SK-N-SH (cell line): Measurements from ENCODE around the gene STK16. TPM values are rescaled to one million over a fixed set of nuclear protein-coding genes. Genes with fewer than 3 reads are reported as not detected.
A peak's percentile ranks its signal among the peaks of the same experiment; 100 is the strongest.

Experiments
- CTCF ChIA-PET: fragments of 300-600, 350-600 bp; formaldehyde crosslinking; extraction: SDS; loops from one replicate; lab custom pipeline; 2021; lab: Yijun Ruan, JAX
- POLR2A ChIA-PET: fragments of 350-600 bp; sonication (Branson Sonifier 250); formaldehyde crosslinking; extraction: SDS; loops from one replicate; lab custom pipeline; 2020; ENCODE audit warnings: antibody characterized with exemption, inconsistent platforms; lab: Yijun Ruan, JAX
- DNase-seq: peaks from one replicate; pipeline ENCODE4 v3.0.0; 2012
- H2AFZ ChIP-seq: fragments of 200-600 bp; sonication (generic); 2 replicates; pipeline ENCODE4 v1.8.1; 2016; ENCODE audit warnings: antibody characterized with exemption, mild to moderate bottlenecking, low read depth
- H3F3A ChIP-seq: fragments of 200-600 bp; sonication (generic); replicated peaks from 2 replicates; pipeline ENCODE3; 2016; ENCODE audit warnings: antibody characterized with exemption, mild to moderate bottlenecking; ENCODE audit not compliant: insufficient read depth
- H3K27ac ChIP-seq, 2 experiments: fragments of 200-500 bp in 1 of 2; fragments of 200-600 bp in 1 of 2; sonication (Bioruptor generic) in 1 of 2; sonication (generic), shearing (Covaris generic) in 1 of 2; 2 replicates each; pipeline versions ENCODE4 v1.5.1 to v1.6.1; 2014 to 2016; ENCODE audit warnings: low read depth in 2 of 2, inconsistent platforms in 1 of 2, low read length in 1 of 2, mild to moderate bottlenecking in 1 of 2, mixed read lengths in 1 of 2
- H3K27me3 ChIP-seq: fragments of 200-600 bp; sonication (generic), shearing (Covaris generic); 2 replicates; pipeline ENCODE4 v1.6.1; 2016; ENCODE audit warnings: mixed run types; ENCODE audit not compliant: insufficient read depth
- H3K36me3 ChIP-seq, 2 experiments: fragments of 200-500 bp in 1 of 2; fragments of 200-600 bp in 1 of 2; sonication (Bioruptor generic) in 1 of 2; sonication (generic) in 1 of 2; replicated peaks in 1 of 2; 2 replicates each; pipeline versions ENCODE3 to v1.5.1; 2014 to 2016; ENCODE audit warnings: low read length in 1 of 2, mild to moderate bottlenecking in 1 of 2; ENCODE audit not compliant: insufficient read depth in 2 of 2, control insufficient read depth in 1 of 2
- H3K4me1 ChIP-seq, 2 experiments: fragments of 200-500 bp in 1 of 2; fragments of 200-600 bp in 1 of 2; sonication (Bioruptor generic) in 1 of 2; sonication (generic), shearing (Covaris generic) in 1 of 2; 2 replicates each; pipeline versions ENCODE4 v1.5.1 to v1.6.1; 2014 to 2016; ENCODE audit warnings: low read depth in 1 of 2, low read length in 1 of 2, mixed run types in 1 of 2; ENCODE audit not compliant: insufficient read depth in 2 of 2, control insufficient read depth in 1 of 2
- H3K4me2 ChIP-seq: fragments of 200-600 bp; sonication (generic), shearing (Covaris generic); 2 replicates; pipeline ENCODE4 v1.6.1; 2017; ENCODE audit warnings: mixed run types
- H3K4me3 ChIP-seq, 2 experiments: fragments of 200-500 bp in 1 of 2; fragments of 200-600 bp in 1 of 2; sonication (Bioruptor generic) in 1 of 2; sonication (generic), shearing (Covaris generic) in 1 of 2; 2 replicates each; pipeline versions ENCODE4 v1.5.1 to v1.8.1; 2014 to 2016; ENCODE audit warnings: low read depth in 2 of 2, inconsistent platforms in 1 of 2, low read length in 1 of 2, mild to moderate bottlenecking in 1 of 2, mixed read lengths in 1 of 2, moderate library complexity in 1 of 2
- H3K79me2 ChIP-seq: fragments of 200-600 bp; sonication (generic); 2 replicates; pipeline ENCODE4 v1.8.1; 2017; ENCODE audit warnings: mild to moderate bottlenecking; ENCODE audit not compliant: insufficient read depth
- H3K9ac ChIP-seq: fragments of 200-600 bp; sonication (generic); 2 replicates; pipeline ENCODE4 v1.6.1; 2017; ENCODE audit warnings: mixed run types
- H3K9me2 ChIP-seq: fragments of 200-600 bp; sonication (generic); 2 replicates; pipeline ENCODE4 v1.6.1; 2017; ENCODE audit warnings: mixed run types
- H3K9me3 ChIP-seq: fragments of 200-600 bp; sonication (generic); 2 replicates; pipeline ENCODE4 v1.6.1; 2017; ENCODE audit warnings: mixed run types, mild to moderate bottlenecking, moderate library complexity
- H4K20me1 ChIP-seq: fragments of 200-600 bp; sonication (generic); 2 replicates; pipeline ENCODE4 v1.6.1; 2017; ENCODE audit warnings: mild to moderate bottlenecking, mixed run types; ENCODE audit not compliant: insufficient read depth
- CHD2 ChIP-seq: fragments of 150-350 bp; IDR thresholded peaks from 2 replicates; pipeline ENCODE4 v1.6.1; 2018; ENCODE audit warnings: low read length; ENCODE audit not compliant: partially characterized antibody
- ELF1 ChIP-seq: IDR thresholded peaks from 2 replicates; pipeline ENCODE4 v1.4.0; 2012
- EP300 ChIP-seq, 2 experiments: IDR thresholded peaks; 2 replicates each; pipeline versions ENCODE4 v1.4.0 to v1.6.1; 2012; ENCODE audit warnings: borderline replicate concordance in 1 of 2, low read depth in 1 of 2, low read length in 1 of 2
- EZH2phosphoT487 ChIP-seq: fragments of 200-600 bp; sonication (generic); IDR thresholded peaks from 2 replicates; pipeline ENCODE4 v1.6.1; 2017; ENCODE audit warnings: low read depth, mixed run types, mild to moderate bottlenecking, antibody characterized with exemption, moderate library complexity, borderline replicate concordance
- FOXM1 ChIP-seq: IDR thresholded peaks from 2 replicates; pipeline ENCODE4 v1.4.0; 2012; ENCODE audit warnings: low read depth, mild to moderate bottlenecking
- GABPA ChIP-seq: IDR thresholded peaks from 2 replicates; pipeline ENCODE4 v1.4.0; 2012; ENCODE audit warnings: low read depth, mild to moderate bottlenecking
- IRF3 ChIP-seq: fragments of 150-350 bp; IDR thresholded peaks from 2 replicates; pipeline ENCODE4 v1.6.1; 2016; ENCODE audit warnings: mild to moderate bottlenecking, low read depth, low read length
- JUND ChIP-seq: IDR thresholded peaks from 2 replicates; pipeline ENCODE4 v1.4.0; 2012
- MAX ChIP-seq: IDR thresholded peaks from 2 replicates; pipeline ENCODE4 v1.4.0; 2012; ENCODE audit warnings: low read depth
- MXI1 ChIP-seq: IDR thresholded peaks from 2 replicates; pipeline ENCODE4 v1.6.1; 2012; ENCODE audit warnings: mild to moderate bottlenecking, low read depth, low read length, improper control_type of control experiment
- NFIC ChIP-seq: IDR thresholded peaks from 2 replicates; pipeline ENCODE4 v1.4.0; 2012; ENCODE audit warnings: borderline replicate concordance
- POLR2AphosphoS5 ChIP-seq: IDR thresholded peaks from 2 replicates; pipeline ENCODE4 v1.6.1; 2012; ENCODE audit warnings: low read depth, low read length
- RFX5 ChIP-seq: IDR thresholded peaks from 2 replicates; pipeline ENCODE4 v1.6.1; 2012; ENCODE audit warnings: mild to moderate bottlenecking, improper control_type of control experiment, low read length
- RXRA ChIP-seq: IDR thresholded peaks from 2 replicates; pipeline ENCODE4 v1.4.0; 2012; ENCODE audit warnings: low read depth, mild to moderate bottlenecking, borderline replicate concordance
- SIN3A ChIP-seq: IDR thresholded peaks from 2 replicates; pipeline ENCODE4 v1.6.1; 2012; ENCODE audit warnings: low read depth, mild to moderate bottlenecking, low read length, moderate library complexity, borderline replicate concordance
- USF1 ChIP-seq: IDR thresholded peaks from 2 replicates; pipeline ENCODE4 v1.4.0; 2012; ENCODE audit warnings: low read depth, borderline replicate concordance
- ZBTB33 ChIP-seq: IDR thresholded peaks from 2 replicates; pipeline ENCODE4 v1.4.0; 2012; ENCODE audit warnings: low read depth, borderline replicate concordance
- WGBS: methylation state at CpG from one replicate; pipeline ENCODE4 v1.1.6; 2017; ENCODE audit warnings: low lambda C conversion rate; 5-methylcytosine and 5-hydroxymethylcytosine counted together
- polyA plus RNA-seq, 3 experiments: library from polyadenylated mRNA; depleted of rRNA; stranded (reverse); fragments of >200 nt; gene quantifications; 2 replicates each; pipeline ENCODE4 v1.2.3, GENCODE V29; 2012
- TF ChIP-seq, protein P1 (sequence below): IDR thresholded peaks from 2 replicates; pipeline ENCODE4 v1.6.1; 2012; ENCODE audit warnings: mild to moderate bottlenecking, low read depth, low read length, moderate library complexity
- TF ChIP-seq, protein P2 (sequence below): fragments of 200-600 bp; sonication (generic); IDR thresholded peaks from 2 replicates; pipeline ENCODE4 v1.6.1; 2017; ENCODE audit warnings: antibody characterized with exemption, mild to moderate bottlenecking, moderate library complexity
- TF ChIP-seq, protein P3 (sequence below): IDR thresholded peaks from 2 replicates; pipeline ENCODE4; 2012

STK16 gene
- polyA plus RNA-seq, 1 of the 3 experiments (the other 2 are of a cell fraction): 57.6 TPM

- Histone ChIP-seq H3K27ac (peak within 1 kb of the TSS; percentile 67 to 93; a peak in 3 of 4 replicates), H3K27me3 (no peaks in the 10 kb centered on the region), H3K9ac (peak within 1 kb of the TSS; percentile 50; the same call in 1 of the 2 replicates), H3K79me2 (no peaks in the 10 kb centered on the region), H3K4me3 (peak within 1 kb of the TSS; percentile 69), H3F3A (peaks cover 15% of the 10 kb centered on the region), H3K9me2 (no peaks in the 10 kb centered on the region), H3K9me3 (no peaks in the 10 kb centered on the region), H3K36me3 (peaks cover 9 to 26% of the 10 kb centered on the region in 2 experiments), H3K4me1 (peaks cover 13 to 20% of the 10 kb centered on the region in 2 experiments; a peak in 3 of 4 replicates), H4K20me1 (no peaks in the 10 kb centered on the region), H2AFZ (peak within 1 kb of the TSS; percentile 59), H3K4me2 (peak within 1 kb of the TSS; percentile 86)
- ChIA-PET POLR2A (interaction anchor here (0.6 to 4.6 kb wide), 9 partner anchors 11 to 423 kb away, joined by 3 to 52 read pairs (median 4); partner anchors contain the start of genes ABCB6, CNPPD1, GLB1L and STK16), CTCF (interaction anchor here (0.6 to 4.0 kb wide), 7 partner anchors 11 to 182 kb away, joined by 3 to 26 read pairs (median 5); partner anchors contain the start of genes ABCB6, CNPPD1 and SLC23A3)
- 3% methylated on average over 15 of the region's 76 CpGs for WGBS
- DNase-seq: peak; percentile 99
- TF ChIP-seq MAX (peak; percentile 77; the same call in 1 of the 2 replicates), JUND (no peak), EZH2phosphoT487 (no peak), USF1 (no peak), CHD2 (no peak), NFIC (no peak), GABPA (0 out of 2 replicates have a peak, but pooled peaks have one; percentile 29), SIN3A (no peak; the same call in 1 of the 2 replicates), IRF3 (no peak), EP300 (IDR thresholded peaks at IDR 0.05; ENCODE audit: borderline replicate concordance in 1 of 2, low read depth in 1 of 2, low read length in 1 of 2) (no peak), MXI1 (peak; percentile 75), FOXM1 (no peak), POLR2AphosphoS5 (peak; percentile 97), ZBTB33 (no peak), RFX5 (no peak), RXRA (no peak), ELF1 (no peak)
- TF ChIP-seq, protein P1, sequence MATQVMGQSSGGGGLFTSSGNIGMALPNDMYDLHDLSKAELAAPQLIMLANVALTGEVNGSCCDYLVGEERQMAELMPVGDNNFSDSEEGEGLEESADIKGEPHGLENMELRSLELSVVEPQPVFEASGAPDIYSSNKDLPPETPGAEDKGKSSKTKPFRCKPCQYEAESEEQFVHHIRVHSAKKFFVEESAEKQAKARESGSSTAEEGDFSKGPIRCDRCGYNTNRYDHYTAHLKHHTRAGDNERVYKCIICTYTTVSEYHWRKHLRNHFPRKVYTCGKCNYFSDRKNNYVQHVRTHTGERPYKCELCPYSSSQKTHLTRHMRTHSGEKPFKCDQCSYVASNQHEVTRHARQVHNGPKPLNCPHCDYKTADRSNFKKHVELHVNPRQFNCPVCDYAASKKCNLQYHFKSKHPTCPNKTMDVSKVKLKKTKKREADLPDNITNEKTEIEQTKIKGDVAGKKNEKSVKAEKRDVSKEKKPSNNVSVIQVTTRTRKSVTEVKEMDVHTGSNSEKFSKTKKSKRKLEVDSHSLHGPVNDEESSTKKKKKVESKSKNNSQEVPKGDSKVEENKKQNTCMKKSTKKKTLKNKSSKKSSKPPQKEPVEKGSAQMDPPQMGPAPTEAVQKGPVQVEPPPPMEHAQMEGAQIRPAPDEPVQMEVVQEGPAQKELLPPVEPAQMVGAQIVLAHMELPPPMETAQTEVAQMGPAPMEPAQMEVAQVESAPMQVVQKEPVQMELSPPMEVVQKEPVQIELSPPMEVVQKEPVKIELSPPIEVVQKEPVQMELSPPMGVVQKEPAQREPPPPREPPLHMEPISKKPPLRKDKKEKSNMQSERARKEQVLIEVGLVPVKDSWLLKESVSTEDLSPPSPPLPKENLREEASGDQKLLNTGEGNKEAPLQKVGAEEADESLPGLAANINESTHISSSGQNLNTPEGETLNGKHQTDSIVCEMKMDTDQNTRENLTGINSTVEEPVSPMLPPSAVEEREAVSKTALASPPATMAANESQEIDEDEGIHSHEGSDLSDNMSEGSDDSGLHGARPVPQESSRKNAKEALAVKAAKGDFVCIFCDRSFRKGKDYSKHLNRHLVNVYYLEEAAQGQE: 0 out of 2 replicates have a peak, but pooled peaks have one; percentile 32
- TF ChIP-seq, protein P2, sequence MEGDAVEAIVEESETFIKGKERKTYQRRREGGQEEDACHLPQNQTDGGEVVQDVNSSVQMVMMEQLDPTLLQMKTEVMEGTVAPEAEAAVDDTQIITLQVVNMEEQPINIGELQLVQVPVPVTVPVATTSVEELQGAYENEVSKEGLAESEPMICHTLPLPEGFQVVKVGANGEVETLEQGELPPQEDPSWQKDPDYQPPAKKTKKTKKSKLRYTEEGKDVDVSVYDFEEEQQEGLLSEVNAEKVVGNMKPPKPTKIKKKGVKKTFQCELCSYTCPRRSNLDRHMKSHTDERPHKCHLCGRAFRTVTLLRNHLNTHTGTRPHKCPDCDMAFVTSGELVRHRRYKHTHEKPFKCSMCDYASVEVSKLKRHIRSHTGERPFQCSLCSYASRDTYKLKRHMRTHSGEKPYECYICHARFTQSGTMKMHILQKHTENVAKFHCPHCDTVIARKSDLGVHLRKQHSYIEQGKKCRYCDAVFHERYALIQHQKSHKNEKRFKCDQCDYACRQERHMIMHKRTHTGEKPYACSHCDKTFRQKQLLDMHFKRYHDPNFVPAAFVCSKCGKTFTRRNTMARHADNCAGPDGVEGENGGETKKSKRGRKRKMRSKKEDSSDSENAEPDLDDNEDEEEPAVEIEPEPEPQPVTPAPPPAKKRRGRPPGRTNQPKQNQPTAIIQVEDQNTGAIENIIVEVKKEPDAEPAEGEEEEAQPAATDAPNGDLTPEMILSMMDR: no peak
- TF ChIP-seq, protein P3, sequence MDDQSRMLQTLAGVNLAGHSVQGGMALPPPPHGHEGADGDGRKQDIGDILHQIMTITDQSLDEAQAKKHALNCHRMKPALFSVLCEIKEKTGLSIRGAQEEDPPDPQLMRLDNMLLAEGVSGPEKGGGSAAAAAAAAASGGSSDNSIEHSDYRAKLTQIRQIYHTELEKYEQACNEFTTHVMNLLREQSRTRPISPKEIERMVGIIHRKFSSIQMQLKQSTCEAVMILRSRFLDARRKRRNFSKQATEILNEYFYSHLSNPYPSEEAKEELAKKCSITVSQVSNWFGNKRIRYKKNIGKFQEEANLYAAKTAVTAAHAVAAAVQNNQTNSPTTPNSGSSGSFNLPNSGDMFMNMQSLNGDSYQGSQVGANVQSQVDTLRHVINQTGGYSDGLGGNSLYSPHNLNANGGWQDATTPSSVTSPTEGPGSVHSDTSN: no peak; the same call in 1 of the 2 replicates
Measured at GRCh38 chr2:219206328-219207133, 38.7 kb upstream of the STK16 start, which contains the start of gene ZFAND2B. ZFAND2B (plus strand) TSS chr2:219206782; CDS start chr2:219206988, 206 bp downstream.
